Activated CD8-positive, alpha-beta T cell treated with anti-CD3 and anti-CD28 coated beads for 36 hours (primary cell): ENCODE results near the gene PIN4. TPM values are rescaled to one million over a fixed set of nuclear protein-coding genes. Genes with fewer than 3 reads are reported as not detected.
"Not testable (repeated sequence)": the region's sequence is repeated elsewhere in the genome, so short reads cannot be mapped to it uniquely, and the experiment has no call there.

Source experiments
- ATAC-seq: fragments of 200-7000 bp; cut with Tn5 transposase; one replicate; pipeline ENCODE4 v1.10.0; 2021; ENCODE audit warnings: mild to moderate bottlenecking, moderate library complexity
- CTCF ChIA-PET: fragments of 350-600 bp; sonication (Branson Sonifier 250); formaldehyde crosslinking; loops from one replicate; lab custom pipeline; 2021; ENCODE audit warnings: antibody characterized with exemption; lab: Charles Lee
- POLR2A ChIA-PET: fragments of 350-600 bp; sonication (Branson Sonifier 250); formaldehyde crosslinking; loops from one replicate; lab custom pipeline; 2021; ENCODE audit warnings: antibody characterized with exemption; lab: Charles Lee
- DNase-seq: peaks from one replicate; pipeline ENCODE4 v3.0.0-alpha.2; 2020
- H3K27ac Mint-ChIP-seq: one replicate; pipeline ENCODE4 v1.8.0; 2021; ENCODE audit warnings: mild to moderate bottlenecking, mixed read lengths
- H3K27me3 Mint-ChIP-seq: one replicate; pipeline ENCODE4 v1.8.0; 2021; ENCODE audit warnings: mixed read lengths
- H3K36me3 Mint-ChIP-seq: one replicate; pipeline ENCODE4 v1.8.0; 2021; ENCODE audit warnings: low read depth, mixed read lengths
- H3K4me1 Mint-ChIP-seq: one replicate; pipeline ENCODE4 v1.8.0; 2021; ENCODE audit warnings: low read depth, mixed read lengths
- H3K4me3 Mint-ChIP-seq: one replicate; pipeline ENCODE4 v1.8.0; 2021; ENCODE audit warnings: mild to moderate bottlenecking, moderate library complexity, mixed read lengths
- H3K9me3 Mint-ChIP-seq: one replicate; pipeline ENCODE4 v1.8.0; 2021; ENCODE audit warnings: mixed read lengths
- CTCF ChIP-seq: fragments of 200-600 bp; IDR thresholded peaks from one replicate; pipeline ENCODE4 v1.8.0; 2022; ENCODE audit warnings: antibody characterized with exemption, mild to moderate bottlenecking
- intact Hi-C: fragments of 100-400 bp; cut with micrococcal nuclease; formaldehyde crosslinking; loops from one replicate; pipeline ENCODE4 v1.10.0; 2022
- total RNA-seq, 2 experiments: library from RNA; stranded (reverse); gene quantifications; one replicate each; pipeline ENCODE4 v1.2.3, GENCODE V29; 2021

The PIN4 gene
- total RNA-seq, 2 experiments from 2014 or later: 5.0 to 6.4 TPM

GRCh38 chrX:72205706-72206105, 24.1 kb downstream of the PIN4 start:
- no peaks in the 10 kb centered on the region for H3K9me3 Mint-ChIP-seq
- no peaks in the 10 kb centered on the region for H3K4me1 Mint-ChIP-seq
- intact Hi-C loops: no loop called here
- H3K27me3 Mint-ChIP-seq: no peaks in the 10 kb centered on the region
- ChIA-PET POLR2A (interaction anchor here (1.2 kb wide), 1 partner anchor 16 kb away, joined by 3 read pairs; no protein-coding TSS in a partner anchor), CTCF (interaction anchor here (1.2 kb wide), 1 partner anchor 207 kb away, joined by 3 read pairs; no protein-coding TSS in a partner anchor)
- DNase-seq: no peak
- H3K36me3 Mint-ChIP-seq: peaks cover 22% of the 10 kb centered on the region
- H3K27ac Mint-ChIP-seq: no peak overlapping the region
- TF ChIP-seq CTCF: no peak
- ATAC-seq: no peak
- H3K4me3 Mint-ChIP-seq: no peak overlapping the region

- peaks cover 22% of the 10 kb centered on the region for H3K36me3 Mint-ChIP-seq
- DNase-seq (no peak), ATAC-seq (no peak)
- no peak for TF ChIP-seq CTCF
- H3K4me1 Mint-ChIP-seq: no peaks in the 10 kb centered on the region
- ChIA-PET POLR2A (no interaction called here), CTCF (no interaction called here)
- no peak overlapping the region for H3K27ac Mint-ChIP-seq
- H3K4me3 Mint-ChIP-seq: no peak overlapping the region
- no peaks in the 10 kb centered on the region for H3K27me3 Mint-ChIP-seq
- intact Hi-C loops: no loop called here
- H3K9me3 Mint-ChIP-seq: no peaks in the 10 kb centered on the region
Observed at GRCh38 chrX:72207366-72207765, 25.8 kb downstream of the PIN4 start.

GRCh38 chrX:72208126-72208800, 26.7 kb downstream of the PIN4 start:
- CTCF ChIA-PET: no interaction called here
- TF ChIP-seq CTCF: no peak
- ATAC-seq (no peak), DNase-seq (no peak)
- Mint-ChIP-seq H3K27me3 (no peaks in the 10 kb centered on the region), H3K4me3 (no peak overlapping the region), H3K36me3 (peaks cover 22% of the 10 kb centered on the region), H3K9me3 (no peaks in the 10 kb centered on the region), H3K27ac (no peak overlapping the region), H3K4me1 (no peaks in the 10 kb centered on the region)
- POLR2A ChIA-PET: no interaction called here
- intact Hi-C loops: no loop called here

GRCh38 chrX:72216973-72217372, 35.4 kb downstream of the PIN4 start:
- ChIA-PET POLR2A (no interaction called here), CTCF (no interaction called here)
- intact Hi-C loops: no loop called here
- no peak for ATAC-seq
- Mint-ChIP-seq H3K36me3 (no peaks in the 10 kb centered on the region), H3K4me3 (no peak overlapping the region), H3K9me3 (no peaks in the 10 kb centered on the region), H3K27me3 (no peaks in the 10 kb centered on the region), H3K4me1 (no peaks in the 10 kb centered on the region), H3K27ac (no peak overlapping the region)
- DNase-seq: no peak
- no peak for TF ChIP-seq CTCF

GRCh38 chrX:72220375-72220774, 38.8 kb downstream of the PIN4 start:
- H3K27me3 Mint-ChIP-seq, CTCF ChIA-PET, H3K4me1 Mint-ChIP-seq, H3K4me3 Mint-ChIP-seq, DNase-seq, intact Hi-C loops, H3K27ac Mint-ChIP-seq, ATAC-seq, H3K9me3 Mint-ChIP-seq, H3K36me3 Mint-ChIP-seq: not testable (repeated sequence)
- POLR2A ChIA-PET: interaction anchor here (1.1 kb wide), 1 partner anchor 18 kb away, joined by 3 read pairs; no protein-coding TSS in a partner anchor
